CD4-positive, alpha-beta T cell treated with Interleukin-2 at 100 ng/mL for 4 hours (primary cell): ENCODE results near the gene TRAPPC3L.

Experiments used
- DNase-seq: peaks from one replicate; pipeline ENCODE4 v3.0.0-alpha.2; 2020; ENCODE audit warnings: low spot score

The TRAPPC3L gene

GRCh38 chr6:116545651-116546050 is at the start of gene TRAPPC3L:
Gene TRAPPC3L (minus strand): TSS chr6:116545684. CDS start chr6:116545514, 170 bp downstream.
- DNase-seq: no peak

GRCh38 chr6:116595247-116595646 is 49.8 kb upstream of the TRAPPC3L start:
- DNase-seq: no peak

- no peak for DNase-seq
Observed at GRCh38 chr6:116586738-116587137, 41.3 kb upstream of the TRAPPC3L start.

- DNase-seq: no peak
Observed at GRCh38 chr6:116586276-116586675, 40.8 kb upstream of the TRAPPC3L start.

GRCh38 chr6:116580198-116580597 is 34.7 kb upstream of the TRAPPC3L start:
- no peak for DNase-seq

- DNase-seq: no peak
Observed at GRCh38 chr6:116579143-116579542, 33.7 kb upstream of the TRAPPC3L start.

- no peak for DNase-seq
Observed at GRCh38 chr6:116578335-116578734, 32.9 kb upstream of the TRAPPC3L start.

DNA sequence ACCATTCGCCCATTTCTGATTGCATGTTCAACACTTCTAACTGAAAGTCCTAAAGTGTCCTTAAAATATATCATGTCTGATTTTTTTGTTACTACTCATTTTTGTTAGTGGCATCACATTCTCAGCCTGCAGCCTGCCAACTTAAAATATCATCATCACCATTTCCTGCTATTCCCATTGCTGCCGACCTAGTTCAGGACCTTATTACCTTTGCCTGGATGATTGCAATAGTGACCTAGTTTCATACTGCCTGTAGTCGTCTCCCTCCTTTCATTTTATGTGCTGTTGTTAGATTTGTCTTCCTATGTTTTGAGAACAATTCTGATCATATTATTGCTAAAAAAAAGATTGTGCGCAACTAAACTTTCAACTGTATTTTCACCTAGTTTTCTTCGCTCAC is 32.0 kb upstream of the TRAPPC3L start:
- DNase-seq: no peak

DNA sequence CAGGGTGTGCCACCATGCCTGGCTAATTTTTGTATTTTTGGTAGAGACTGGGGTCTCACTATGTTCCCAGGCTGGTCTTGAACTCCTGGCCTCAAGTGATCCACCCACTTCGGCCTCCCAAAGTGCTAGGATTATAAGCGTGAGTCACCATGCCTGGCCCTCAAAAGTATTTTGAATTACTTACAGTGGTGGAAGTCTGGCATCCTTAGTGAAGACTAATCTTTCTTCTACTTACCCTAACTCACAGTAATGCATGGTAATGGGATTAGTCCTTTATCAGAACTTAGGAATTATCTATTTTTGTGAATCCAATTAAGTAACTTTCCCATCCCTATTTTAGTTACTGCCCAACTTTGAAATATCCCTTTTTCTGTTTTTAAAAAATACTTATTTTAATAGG is 29.7 kb upstream of the TRAPPC3L start:
- no peak for DNase-seq

- DNase-seq: no peak
Observed at GRCh38 chr6:116572162-116572561, 26.7 kb upstream of the TRAPPC3L start.

DNA sequence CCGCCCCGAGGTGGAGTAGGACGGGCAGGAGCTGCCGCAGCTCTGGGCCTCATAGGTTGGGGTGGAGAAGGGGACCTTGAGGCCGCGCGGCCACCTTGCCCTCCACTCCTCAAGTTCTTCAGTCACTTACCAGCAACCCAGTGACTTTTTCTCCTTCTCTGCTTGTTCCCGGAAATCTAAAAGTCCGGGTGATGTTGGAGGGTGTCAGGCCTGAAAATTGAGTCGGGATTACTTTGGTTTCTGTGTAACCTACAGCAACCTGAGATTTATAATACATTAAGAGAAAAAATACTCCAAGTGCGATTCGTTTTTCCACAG is 26.2 kb upstream of the TRAPPC3L start:
- no peak for DNase-seq

GRCh38 chr6:116570856-116571682 is 25.6 kb upstream of the TRAPPC3L start, which contains the start of gene RWDD1:
Gene RWDD1 (plus strand): TSS chr6:116571504. CDS start chr6:116571583, 79 bp downstream.
- DNase-seq: peak; percentile 99

DNA sequence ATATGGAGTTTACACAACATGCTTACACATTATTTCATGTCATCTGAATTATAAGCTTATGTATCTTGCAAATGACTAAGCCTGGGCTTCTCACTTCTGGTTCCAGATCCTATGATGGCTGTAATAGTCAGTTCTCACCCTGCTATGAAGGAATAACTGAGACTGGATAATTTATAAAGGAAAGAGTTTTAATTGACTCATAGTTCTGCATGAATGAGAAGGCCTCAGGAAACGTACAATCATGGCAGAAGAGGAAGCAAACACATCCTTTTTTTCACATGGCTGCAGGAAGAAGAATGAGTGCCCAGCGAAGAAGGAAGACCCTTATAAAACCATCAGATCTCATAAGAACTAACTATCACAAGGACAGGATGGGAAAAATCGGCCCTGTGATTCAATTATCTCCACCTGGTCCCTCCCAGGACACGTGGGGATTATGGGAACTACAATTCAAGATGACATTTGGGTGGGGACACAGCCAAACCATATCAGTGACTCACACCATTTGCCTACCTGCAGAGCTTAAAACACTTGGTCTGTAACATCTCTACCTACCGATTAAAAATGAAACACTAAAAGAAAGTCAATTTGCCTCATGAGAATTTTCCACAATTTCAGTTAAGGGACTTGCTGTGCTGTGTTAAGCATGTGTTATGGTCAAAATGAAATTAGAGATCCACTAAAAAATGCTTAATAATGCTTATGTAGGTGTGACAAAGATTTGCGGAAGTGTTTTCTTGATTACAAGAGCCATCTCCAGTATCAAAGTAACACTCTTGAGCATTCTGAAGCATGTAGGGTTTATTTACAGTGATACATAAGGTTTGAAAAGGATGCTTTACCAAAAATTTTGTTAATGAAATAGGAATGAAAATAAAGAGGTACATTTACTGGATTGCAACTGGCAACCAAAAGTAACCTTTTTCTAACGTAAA is 23.6 kb upstream of the TRAPPC3L start:
- no peak for DNase-seq

GRCh38 chr6:116568111-116568510 is 22.6 kb upstream of the TRAPPC3L start:
- DNase-seq: no peak

GRCh38 chr6:116564921-116565872 is 19.7 kb upstream of the TRAPPC3L start:
- DNase-seq: no peak

DNA sequence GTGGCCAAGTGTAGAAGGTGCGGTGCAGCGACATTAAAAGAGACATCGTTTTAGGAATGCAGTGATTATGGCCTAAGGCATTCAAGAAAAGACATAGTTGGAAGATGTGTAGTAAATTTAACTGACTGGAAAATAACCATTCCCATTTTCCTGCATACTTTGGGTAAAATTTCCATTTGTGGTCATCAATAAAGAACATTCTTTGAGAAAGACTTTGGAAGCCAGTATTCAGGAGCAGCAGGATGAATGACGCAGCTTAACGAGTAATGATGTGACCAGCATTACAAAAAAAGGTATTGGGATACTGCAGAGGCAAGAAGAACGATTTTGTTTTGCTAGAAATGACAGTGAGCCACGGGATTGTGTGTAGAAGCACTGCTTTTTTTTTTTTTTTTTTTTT is 18.8 kb upstream of the TRAPPC3L start:
- no peak for DNase-seq

DNA sequence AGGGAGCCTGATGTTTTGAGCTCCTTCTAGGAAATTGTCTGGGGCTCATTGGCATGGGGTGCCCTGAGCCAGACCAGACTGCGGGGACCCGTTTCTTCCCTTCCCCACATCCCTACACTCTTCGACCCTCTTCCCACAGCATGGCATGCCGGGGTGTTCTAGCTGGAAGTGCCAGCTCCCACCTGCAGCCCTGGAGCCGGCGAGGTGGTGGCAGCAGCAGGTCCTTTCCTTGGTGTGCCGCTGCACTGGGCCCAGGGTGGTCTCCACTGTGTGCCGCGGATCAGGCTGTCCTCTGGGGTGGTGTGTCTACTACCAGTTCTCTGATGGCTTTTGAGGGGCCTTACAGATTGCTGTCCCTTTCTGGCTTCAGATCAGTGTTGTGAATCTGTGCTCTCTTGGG is 18.3 kb upstream of the TRAPPC3L start:
- no peak for DNase-seq

DNA sequence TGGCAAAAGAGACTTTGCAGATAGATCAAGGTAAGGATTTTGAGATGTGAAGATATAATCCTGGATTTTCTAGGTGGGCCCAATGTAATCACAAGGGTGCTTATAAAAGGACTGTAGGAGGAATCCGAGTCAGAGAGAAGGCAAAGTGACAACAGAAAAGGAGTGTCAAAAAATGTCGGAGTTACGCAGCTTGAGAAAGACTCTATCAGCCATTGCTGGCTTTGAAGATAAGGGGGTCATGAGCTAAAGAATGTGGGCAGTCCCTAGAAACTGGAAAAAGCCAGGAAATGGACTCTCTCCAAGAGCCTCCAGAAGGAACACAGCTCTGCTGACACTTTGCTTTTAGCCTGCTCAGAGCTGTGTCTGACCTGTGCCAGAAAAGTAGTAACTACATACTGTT is 17.1 kb upstream of the TRAPPC3L start:
- DNase-seq: no peak

GRCh38 chr6:116562019-116562403 is 16.5 kb upstream of the TRAPPC3L start:
- DNase-seq: no peak

DNA sequence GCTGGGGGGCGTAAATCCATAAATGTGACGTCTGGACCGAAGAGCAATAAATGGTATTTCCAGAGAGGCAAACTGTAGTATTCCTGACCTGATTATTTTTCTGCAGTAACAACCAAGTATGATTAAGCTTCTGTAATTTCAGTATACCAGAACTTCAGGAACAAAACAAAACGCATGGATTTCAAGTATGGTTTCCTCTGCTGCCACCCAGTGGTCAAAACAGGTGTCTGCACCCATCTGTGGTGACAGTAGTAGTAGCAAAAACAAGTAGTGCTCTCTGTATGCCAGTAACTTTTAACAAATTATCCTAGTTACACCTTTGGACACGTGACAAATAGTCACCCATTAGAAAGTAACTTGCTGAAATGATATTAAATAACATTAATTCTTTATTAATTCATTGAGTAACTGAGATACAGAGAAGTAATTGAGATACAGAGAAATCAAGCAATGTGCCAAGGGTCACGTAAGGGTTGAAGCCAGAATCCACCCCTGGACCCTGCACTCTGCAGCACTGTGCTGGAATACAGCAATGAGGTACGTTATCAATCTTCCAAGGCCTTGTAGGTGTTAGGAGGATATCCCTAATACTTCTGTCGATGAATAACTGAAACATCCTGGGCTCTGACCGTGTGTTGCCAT is 16.0 kb upstream of the TRAPPC3L start:
- peak; percentile 81 for DNase-seq

- DNase-seq: no peak
Observed at GRCh38 chr6:116560130-116560529, 14.6 kb upstream of the TRAPPC3L start.
